Keratinocyte (primary cell): ENCODE results near the gene DLG1.

ENCODE experiments used
- EZH2 ChIP-seq: IDR thresholded peaks from one replicate; pipeline ENCODE4 v1.6.1; 2012; ENCODE audit warnings: inconsistent platforms, mild to moderate bottlenecking, low read length, moderate library complexity
- TF ChIP-seq, protein P1 (sequence below), 3 experiments: IDR thresholded peaks in 1 of 3; conservative IDR thresholded peaks in 1 of 3; optimal IDR thresholded peaks in 1 of 3; 2 replicates in 2 of 3; 3 replicates in 1 of 3; pipeline versions ENCODE3 to v1.5.1; 2011; ENCODE audit warnings: low read length in 3 of 3, mild to moderate bottlenecking in 3 of 3, moderate library complexity in 2 of 3, control low read depth in 1 of 3, inconsistent platforms in 1 of 3; ENCODE audit not compliant: insufficient read depth in 2 of 3; ENCODE audit errors: extremely low read depth in 1 of 3

DNA sequence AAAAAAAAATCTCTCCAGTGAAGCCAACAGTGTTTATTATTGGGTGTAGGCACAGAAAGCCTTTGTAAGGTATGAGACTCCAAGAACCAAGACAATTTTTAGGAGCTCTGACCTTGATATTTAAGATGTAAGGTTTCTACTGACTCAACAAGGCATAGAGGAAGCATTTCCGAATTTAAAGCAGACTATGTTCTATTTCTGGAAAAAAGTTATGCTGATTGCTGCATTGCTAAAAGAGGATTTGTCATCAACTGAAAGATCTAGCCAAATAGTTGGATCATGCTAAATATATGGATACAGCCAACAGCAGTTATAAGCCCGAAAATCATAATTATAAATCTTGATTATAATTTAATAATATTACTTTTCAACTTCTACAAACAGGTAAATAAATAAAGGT lies 215.5 kb downstream of the DLG1 start:
- TF ChIP-seq, protein P1, sequence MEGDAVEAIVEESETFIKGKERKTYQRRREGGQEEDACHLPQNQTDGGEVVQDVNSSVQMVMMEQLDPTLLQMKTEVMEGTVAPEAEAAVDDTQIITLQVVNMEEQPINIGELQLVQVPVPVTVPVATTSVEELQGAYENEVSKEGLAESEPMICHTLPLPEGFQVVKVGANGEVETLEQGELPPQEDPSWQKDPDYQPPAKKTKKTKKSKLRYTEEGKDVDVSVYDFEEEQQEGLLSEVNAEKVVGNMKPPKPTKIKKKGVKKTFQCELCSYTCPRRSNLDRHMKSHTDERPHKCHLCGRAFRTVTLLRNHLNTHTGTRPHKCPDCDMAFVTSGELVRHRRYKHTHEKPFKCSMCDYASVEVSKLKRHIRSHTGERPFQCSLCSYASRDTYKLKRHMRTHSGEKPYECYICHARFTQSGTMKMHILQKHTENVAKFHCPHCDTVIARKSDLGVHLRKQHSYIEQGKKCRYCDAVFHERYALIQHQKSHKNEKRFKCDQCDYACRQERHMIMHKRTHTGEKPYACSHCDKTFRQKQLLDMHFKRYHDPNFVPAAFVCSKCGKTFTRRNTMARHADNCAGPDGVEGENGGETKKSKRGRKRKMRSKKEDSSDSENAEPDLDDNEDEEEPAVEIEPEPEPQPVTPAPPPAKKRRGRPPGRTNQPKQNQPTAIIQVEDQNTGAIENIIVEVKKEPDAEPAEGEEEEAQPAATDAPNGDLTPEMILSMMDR (optimal IDR thresholded peaks at IDR 0.05 in 1 of 3, IDR thresholded peaks at IDR 0.05 in 1 of 3, conservative IDR thresholded peaks at IDR 0.05 in 1 of 3; ENCODE audit: extremely low read depth in 1 of 3, insufficient read depth in 2 of 3, low read length in 3 of 3), result no peak
- TF ChIP-seq EZH2, result no peak
